ENCODE data around the gene MED9.

- TF ChIP-seq CTCF (IDR thresholded peaks at IDR 0.05; ENCODE audit: borderline replicate concordance, extremely low read depth, low read length, poor library complexity, severe bottlenecking) (no peak), EZH2 (IDR thresholded peaks at IDR 0.05; ENCODE audit: borderline replicate concordance, low read depth, low read length, severe bottlenecking) (no peak)
Measured at GRCh38 chr17:17434477-17434876, 42.3 kb upstream of the MED9 start.
